CD14-positive monocyte (primary cell): ENCODE data around the gene UBE2U. TPM values are rescaled to one million over a fixed set of nuclear protein-coding genes. Genes with fewer than 3 reads are reported as not detected.

Experiments used
- DNase-seq, 3 donors: peaks; one replicate each; pipeline ENCODE4 v3.0.0-alpha.2; 2011 to 2022
- H2AFZ ChIP-seq: 2 replicates; pipeline ENCODE4 v1.6.0; 2012; ENCODE audit warnings: mild to moderate bottlenecking, low read depth, low read length, inconsistent platforms; ENCODE audit not compliant: insufficient read depth, poor library complexity, severe bottlenecking
- H3K27ac ChIP-seq, 2 donors: 1 replicate in 1 of 2; 2 replicates in 1 of 2; pipeline ENCODE4 v1.5.1; 2012 to 2013; ENCODE audit warnings: low read length in 2 of 2, control low read depth in 1 of 2, inconsistent platforms in 1 of 2, low read depth in 1 of 2, mild to moderate bottlenecking in 1 of 2
- H3K27me3 ChIP-seq, 2 donors: one replicate each; pipeline versions ENCODE4 v1.6.0 to v1.6.1; 2011 to 2013; ENCODE audit warnings: low read length in 2 of 2; ENCODE audit not compliant: control insufficient read depth in 2 of 2, insufficient read depth in 2 of 2
- H3K36me3 ChIP-seq, 2 donors: replicated peaks in 1 of 2; 1 replicate in 1 of 2; 2 replicates in 1 of 2; pipeline versions ENCODE4 v1.5.1 to v1.6.1; 2012 to 2013; ENCODE audit warnings: low read length in 2 of 2, control low read depth in 1 of 2, inconsistent platforms in 1 of 2, mild to moderate bottlenecking in 1 of 2; ENCODE audit not compliant: insufficient read depth in 2 of 2, control insufficient read depth in 1 of 2
- H3K4me1 ChIP-seq, 2 donors: 1 replicate in 1 of 2; 2 replicates in 1 of 2; pipeline versions ENCODE4 v1.5.1 to v1.6.1; 2012 to 2013; ENCODE audit warnings: low read length in 2 of 2, control low read depth in 1 of 2, inconsistent platforms in 1 of 2, mild to moderate bottlenecking in 1 of 2, moderate library complexity in 1 of 2; ENCODE audit not compliant: insufficient read depth in 2 of 2, control insufficient read depth in 1 of 2
- H3K4me2 ChIP-seq: replicated peaks from 2 replicates; pipeline ENCODE3; 2012; ENCODE audit warnings: low read length, moderate library complexity, mild to moderate bottlenecking; ENCODE audit not compliant: poor library complexity, severe bottlenecking; ENCODE audit errors: extremely low read depth
- H3K4me3 ChIP-seq, 3 experiments: fragments of 200-600 bp in 1 of 3; sonication (generic) in 1 of 3; replicated peaks in 1 of 3; 1 replicate in 2 of 3; 2 replicates in 1 of 3; pipeline ENCODE4 v1.5.1; 2011 to 2013; ENCODE audit warnings: low read length in 3 of 3, mild to moderate bottlenecking in 3 of 3, control low read depth in 2 of 3, low read depth in 2 of 3, inconsistent platforms in 1 of 3, moderate library complexity in 1 of 3
- H3K79me2 ChIP-seq: 2 replicates; pipeline ENCODE4 v1.6.0; 2012; ENCODE audit warnings: mild to moderate bottlenecking, control low read depth, inconsistent platforms, low read length, moderate library complexity; ENCODE audit not compliant: insufficient read depth
- H3K9ac ChIP-seq: 2 replicates; pipeline ENCODE4 v1.6.0; 2017; ENCODE audit warnings: low read length, mild to moderate bottlenecking; ENCODE audit not compliant: insufficient read depth, poor library complexity, severe bottlenecking
- H3K9me3 ChIP-seq, 2 donors: replicated peaks in 1 of 2; 1 replicate in 1 of 2; 2 replicates in 1 of 2; pipeline versions ENCODE4 v1.5.1 to v1.6.1; 2012 to 2013; ENCODE audit warnings: low read length in 2 of 2, control low read depth in 1 of 2; ENCODE audit not compliant: control insufficient read depth in 1 of 2, insufficient read depth in 1 of 2
- H4K20me1 ChIP-seq: 2 replicates; pipeline ENCODE4 v1.6.0; 2012; ENCODE audit warnings: mild to moderate bottlenecking, low read length, control low read depth, moderate library complexity; ENCODE audit not compliant: insufficient read depth
- H3K27ac Mint-ChIP-seq, 7 donors: one replicate each; pipeline ENCODE4 v1.8.0; 2020; ENCODE audit warnings: mild to moderate bottlenecking in 7 of 7, mixed read lengths in 7 of 7, moderate library complexity in 6 of 7, inconsistent platforms in 2 of 7
- H3K27me3 Mint-ChIP-seq, 3 donors: one replicate each; pipeline ENCODE4 v1.8.0; 2021 to 2022; ENCODE audit warnings: low read depth in 3 of 3, mild to moderate bottlenecking in 3 of 3, mixed read lengths in 3 of 3, moderate library complexity in 3 of 3, inconsistent platforms in 1 of 3
- H3K36me3 Mint-ChIP-seq, 2 donors: one replicate each; pipeline ENCODE4 v1.8.0; 2020; ENCODE audit warnings: mixed read lengths in 2 of 2, inconsistent platforms in 1 of 2, mild to moderate bottlenecking in 1 of 2
- H3K4me1 Mint-ChIP-seq: one replicate; pipeline ENCODE4 v1.8.0; 2020; ENCODE audit warnings: mild to moderate bottlenecking, mixed read lengths
- H3K4me3 Mint-ChIP-seq, 2 donors: one replicate each; pipeline ENCODE4 v1.8.0; 2020; ENCODE audit warnings: mild to moderate bottlenecking in 2 of 2, mixed read lengths in 2 of 2, moderate library complexity in 1 of 2
- H3K9me3 Mint-ChIP-seq, 7 donors: one replicate each; pipeline ENCODE4 v1.8.0; 2020 to 2022; ENCODE audit warnings: mixed read lengths in 7 of 7, mild to moderate bottlenecking in 6 of 7, moderate library complexity in 6 of 7, inconsistent platforms in 2 of 7
- CTCF ChIP-seq: fragments of 200-600 bp; IDR thresholded peaks from one replicate; pipeline ENCODE4 v1.8.0; 2022; ENCODE audit warnings: antibody characterized with exemption, mild to moderate bottlenecking
- WGBS: methylation state at CpG from one replicate; pipeline ENCODE4 v1.1.5; 2013; ENCODE audit warnings: missing lambda C conversion rate; ENCODE audit not compliant: insufficient coverage; 5-methylcytosine and 5-hydroxymethylcytosine counted together
- intact Hi-C, 2 donors: fragments of 100-400 bp; cut with micrococcal nuclease; formaldehyde crosslinking; loops; one replicate each; pipeline versions ENCODE4 v1.15.0 to v1.15.1; 2023
- polyA plus RNA-seq, 3 donors: library from polyadenylated mRNA; depleted of rRNA in 1 of 3; unstranded in 2 of 3; stranded (reverse) in 1 of 3; fragments of 300-500 nt in 2 of 3; fragments of >200 nt in 1 of 3; fragmentation: Illumina TruSeq in 2 of 3; gene quantifications; 1 replicate in 2 of 3; 2 replicates in 1 of 3; pipeline ENCODE4 v1.2.3, GENCODE V29; 2012 to 2021

UBE2U gene
- polyA plus RNA-seq, 3 donors, result not detected

GRCh38 chr1:64304823-64305222 lies 101.4 kb downstream of the UBE2U start:
- Histone ChIP-seq H3K27ac (no peak overlapping the region), H3K9ac (no peak overlapping the region), H4K20me1 (no peaks in the 10 kb centered on the region), H3K36me3 (no peaks in the 10 kb centered on the region), H3K4me1 (no peaks in the 10 kb centered on the region), H3K79me2 (no peaks in the 10 kb centered on the region), H2AFZ (no peak overlapping the region), H3K9me3 (no peaks in the 10 kb centered on the region), H3K27me3 (no peaks in the 10 kb centered on the region), H3K4me3 (no peak overlapping the region), H3K4me2 (no peak overlapping the region)
- Mint-ChIP-seq H3K9me3 (no peaks in the 10 kb centered on the region), H3K27ac (no peak overlapping the region), H3K36me3 (no peaks in the 10 kb centered on the region), H3K27me3 (peaks cover 0 to 2% (median 1%) of the 10 kb centered on the region in 3 donors), H3K4me1 (peaks cover 11% of the 10 kb centered on the region), H3K4me3 (no peak overlapping the region)
- intact Hi-C loops, result no loop called here
- DNase-seq, result no peak
- no peak for TF ChIP-seq CTCF

- Histone ChIP-seq H3K36me3 (no peaks in the 10 kb centered on the region), H3K27me3 (no peaks in the 10 kb centered on the region), H3K4me3 (no peak overlapping the region), H3K4me1 (no peaks in the 10 kb centered on the region), H4K20me1 (no peaks in the 10 kb centered on the region), H3K9ac (no peak overlapping the region), H3K27ac (no peak overlapping the region), H3K4me2 (no peak overlapping the region), H3K79me2 (no peaks in the 10 kb centered on the region), H3K9me3 (no peaks in the 10 kb centered on the region), H2AFZ (no peak overlapping the region)
- Mint-ChIP-seq H3K36me3 (no peaks in the 10 kb centered on the region), H3K9me3 (peaks cover 0 to 1% (median 0%) of the 10 kb centered on the region in 7 donors), H3K27me3 (peaks cover 0 to 4% (median 0%) of the 10 kb centered on the region in 3 donors), H3K4me3 (no peak overlapping the region), H3K27ac (peak overlapping the region in 1 of 7 donors; percentile 22), H3K4me1 (peaks cover 11% of the 10 kb centered on the region)
- intact Hi-C loops, result no loop called here
- 0% methylated on average over 5 of the region's 6 CpGs for WGBS
- no peak for TF ChIP-seq CTCF
- DNase-seq, result no peak
Measured at GRCh38 chr1:64308866-64309265, 105.4 kb downstream of the UBE2U start.
